AG09309 (cell line): ENCODE results near the gene SLC5A4.

Source experiments
- DNase-seq: peaks from one replicate; pipeline ENCODE4 v3.0.0-alpha.2; 2010; ENCODE audit warnings: low read depth
- H3K4me3 ChIP-seq: 2 replicates; pipeline ENCODE4 v1.5.1; 2011; ENCODE audit warnings: mild to moderate bottlenecking, low read depth, low read length, moderate library complexity; ENCODE audit not compliant: control insufficient read depth
- TF ChIP-seq, protein P1 (sequence below): IDR thresholded peaks from 2 replicates; pipeline ENCODE4 v1.5.1; 2011; ENCODE audit warnings: mild to moderate bottlenecking, low read depth, low read length, inconsistent platforms; ENCODE audit not compliant: insufficient read depth, control insufficient read depth; ENCODE audit errors: missing control alignments

SLC5A4 gene

DNA sequence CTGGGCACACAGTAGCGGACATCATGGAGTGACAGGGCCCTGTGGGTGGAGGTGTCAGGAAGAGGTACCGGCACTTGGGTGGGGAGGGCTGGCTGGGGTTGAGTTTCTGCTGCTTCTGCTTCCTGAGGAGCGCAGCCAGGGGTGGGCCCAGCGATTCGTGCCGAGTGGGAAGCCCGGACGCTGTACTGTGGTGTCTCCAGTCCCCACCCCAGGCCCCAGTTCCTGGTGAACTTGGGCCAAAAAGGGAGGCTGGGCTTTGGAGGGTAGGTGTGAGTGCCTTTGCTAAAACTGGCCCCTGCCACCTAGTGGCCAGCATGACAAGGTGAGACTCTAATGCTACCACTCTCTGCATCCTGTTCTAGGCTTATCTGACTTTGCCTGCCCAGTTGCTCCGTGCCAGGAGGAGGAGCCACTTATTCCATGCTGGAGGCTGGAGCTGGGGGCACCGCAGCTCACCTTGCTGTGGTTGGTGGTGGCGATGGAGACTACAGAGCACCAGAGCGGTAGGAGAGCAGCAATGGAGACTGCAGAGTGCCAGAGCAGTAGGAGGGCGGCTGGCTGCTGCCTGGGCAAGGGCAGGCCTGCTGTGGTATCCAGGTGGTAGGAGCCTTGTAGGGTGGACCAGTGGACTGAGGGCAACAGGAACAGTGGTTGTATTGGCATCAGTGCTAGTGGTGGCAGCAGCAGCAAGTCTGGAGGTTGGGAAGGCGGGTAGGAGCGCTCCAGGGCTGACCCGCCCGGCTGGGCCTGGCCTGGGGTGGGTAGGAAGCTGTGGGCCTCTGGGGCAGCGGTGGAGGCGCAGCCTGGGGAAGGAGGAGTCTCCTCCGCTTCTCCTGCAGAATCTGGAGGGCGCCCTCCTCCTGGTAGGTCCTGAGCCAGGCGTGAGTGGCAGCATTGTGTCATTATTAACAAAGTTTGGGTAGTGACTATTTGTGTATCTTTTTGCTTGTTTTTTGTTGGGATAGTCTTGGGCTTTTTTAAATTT is 48.1 kb downstream of the SLC5A4 start:
- H3K4me3 ChIP-seq = no peak overlapping the region
- no peak for DNase-seq
- TF ChIP-seq, protein P1, sequence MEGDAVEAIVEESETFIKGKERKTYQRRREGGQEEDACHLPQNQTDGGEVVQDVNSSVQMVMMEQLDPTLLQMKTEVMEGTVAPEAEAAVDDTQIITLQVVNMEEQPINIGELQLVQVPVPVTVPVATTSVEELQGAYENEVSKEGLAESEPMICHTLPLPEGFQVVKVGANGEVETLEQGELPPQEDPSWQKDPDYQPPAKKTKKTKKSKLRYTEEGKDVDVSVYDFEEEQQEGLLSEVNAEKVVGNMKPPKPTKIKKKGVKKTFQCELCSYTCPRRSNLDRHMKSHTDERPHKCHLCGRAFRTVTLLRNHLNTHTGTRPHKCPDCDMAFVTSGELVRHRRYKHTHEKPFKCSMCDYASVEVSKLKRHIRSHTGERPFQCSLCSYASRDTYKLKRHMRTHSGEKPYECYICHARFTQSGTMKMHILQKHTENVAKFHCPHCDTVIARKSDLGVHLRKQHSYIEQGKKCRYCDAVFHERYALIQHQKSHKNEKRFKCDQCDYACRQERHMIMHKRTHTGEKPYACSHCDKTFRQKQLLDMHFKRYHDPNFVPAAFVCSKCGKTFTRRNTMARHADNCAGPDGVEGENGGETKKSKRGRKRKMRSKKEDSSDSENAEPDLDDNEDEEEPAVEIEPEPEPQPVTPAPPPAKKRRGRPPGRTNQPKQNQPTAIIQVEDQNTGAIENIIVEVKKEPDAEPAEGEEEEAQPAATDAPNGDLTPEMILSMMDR = peak; percentile 58

DNA sequence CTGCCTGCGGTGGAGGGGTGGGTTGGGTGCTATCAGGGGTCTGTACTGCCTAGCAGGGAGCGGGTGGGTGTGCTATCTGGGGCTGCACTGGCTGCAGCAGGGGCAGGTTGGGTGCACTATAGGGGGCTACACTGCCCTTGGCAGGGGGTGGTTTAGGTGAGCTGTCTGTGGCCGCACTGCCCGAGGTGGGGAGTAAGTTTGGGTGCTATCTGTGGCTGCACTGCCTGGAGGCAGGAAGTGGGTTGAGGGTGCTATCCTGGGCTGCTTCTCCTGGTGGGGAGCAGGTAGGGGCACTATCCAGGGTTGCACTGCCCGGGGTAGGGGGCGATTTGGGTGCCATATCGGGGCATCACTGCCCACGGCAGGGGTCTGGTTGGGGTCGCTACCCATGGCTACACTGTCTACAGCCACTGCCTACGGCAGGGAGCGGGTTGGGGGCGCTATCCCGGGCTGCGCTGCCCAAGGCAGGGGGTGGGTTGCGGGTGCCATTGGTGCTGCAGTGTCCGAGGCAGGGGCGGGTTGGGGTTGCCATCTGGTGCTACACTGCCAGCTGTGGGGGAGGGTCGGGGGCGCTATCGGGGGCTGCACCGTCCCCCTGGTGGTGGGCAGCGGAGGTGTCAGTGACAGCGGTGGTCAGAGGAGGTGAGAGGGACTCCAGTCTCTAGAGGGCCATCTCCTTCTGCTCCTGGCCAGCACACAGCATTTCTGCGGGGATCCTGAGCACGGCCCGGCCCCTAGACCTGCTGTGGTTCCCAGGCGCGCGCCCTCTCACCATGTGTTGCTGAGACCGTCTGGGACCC is 49.0 kb downstream of the SLC5A4 start:
- no peak for DNase-seq
- TF ChIP-seq, protein P1 = no peak
- H3K4me3 ChIP-seq = no peak overlapping the region

DNA sequence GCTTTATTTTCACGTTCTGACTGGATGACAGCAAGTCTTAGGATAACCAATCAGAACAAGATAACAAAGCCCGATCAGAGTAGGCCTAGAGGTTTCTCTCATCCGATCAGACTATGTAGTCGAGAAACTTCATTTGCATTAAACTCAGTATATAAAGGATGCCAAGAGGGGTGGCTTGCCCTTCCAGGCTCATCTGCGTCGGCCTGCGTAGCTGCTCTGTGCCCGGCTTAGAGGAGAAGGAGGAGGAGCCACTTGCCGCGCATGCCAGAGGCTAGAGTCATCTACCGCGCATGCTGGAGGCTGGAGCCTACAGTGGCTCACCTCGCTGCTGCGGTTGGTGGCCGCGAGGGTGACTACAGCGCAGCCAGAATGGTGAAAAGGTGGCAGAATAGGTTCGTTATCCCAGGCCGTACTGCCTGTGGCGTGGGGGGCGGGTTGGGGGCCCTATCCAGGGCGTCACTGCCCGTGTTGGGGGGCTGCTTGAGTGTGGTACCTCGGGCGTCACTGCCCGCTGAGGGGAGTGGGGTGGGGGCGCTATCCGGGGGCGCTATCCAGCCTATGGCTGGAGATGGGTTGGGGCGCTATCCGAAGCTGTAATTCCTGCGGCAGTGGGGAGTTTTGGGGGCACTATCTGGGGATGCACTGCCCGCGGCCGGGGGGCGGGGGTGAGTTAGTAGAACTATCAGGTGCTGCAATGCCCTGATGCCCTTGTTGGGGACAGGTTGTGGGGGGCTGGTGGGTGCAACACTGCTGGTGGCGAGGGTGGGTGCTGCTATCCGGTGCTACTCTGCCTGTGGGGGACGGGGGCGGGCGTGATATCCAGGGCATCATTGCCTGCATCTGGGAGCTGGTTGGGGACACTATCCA is 50.1 kb downstream of the SLC5A4 start, which contains the start of gene RFPL2:
TSS of gene RFPL2 (minus strand) at position 218 of the 867 bp plus-strand sequence. CDS start 2,622 bp downstream, outside the sequence.
- TF ChIP-seq, protein P1 = no peak
- H3K4me3 ChIP-seq = no peak within 1 kb of the TSS
- no peak for DNase-seq

DNA sequence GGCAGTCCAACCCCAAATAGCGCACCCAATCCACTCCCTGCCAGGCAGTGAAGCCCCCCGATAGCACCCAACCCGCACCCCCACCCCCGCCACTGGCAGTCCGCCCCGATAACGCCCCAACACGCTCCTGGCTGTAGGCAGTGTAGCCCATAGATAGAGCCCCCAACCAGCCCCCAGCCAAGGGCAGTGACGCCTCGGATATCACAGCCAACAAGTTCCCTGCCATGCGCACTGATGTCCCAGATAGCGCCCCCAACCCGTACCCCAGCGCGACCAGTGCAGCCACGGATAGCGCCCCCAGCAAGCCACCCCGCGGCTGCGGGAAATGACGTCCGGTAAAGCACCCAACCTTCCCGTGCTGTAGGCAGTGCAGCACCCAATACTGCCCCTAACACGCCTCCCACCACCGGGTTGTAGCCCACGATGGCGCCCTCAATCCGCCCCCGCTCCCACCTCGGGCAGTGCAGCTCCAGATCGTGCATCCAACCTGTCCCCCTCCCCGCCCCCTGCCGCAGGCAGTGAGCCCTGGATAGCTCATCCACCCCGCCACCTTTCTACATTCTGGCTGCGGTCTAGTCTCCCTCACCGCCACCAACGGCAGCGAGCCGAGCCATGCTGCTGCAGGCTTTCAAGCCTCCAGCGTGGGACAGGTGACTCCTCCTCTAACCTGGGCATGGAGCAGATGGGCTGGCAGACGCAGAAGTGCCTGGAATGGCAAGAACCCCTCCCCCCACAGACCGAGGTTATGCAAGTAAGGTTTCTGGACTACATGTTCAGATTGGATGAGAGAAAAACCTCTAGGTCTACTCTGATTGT is 50.9 kb downstream of the SLC5A4 start:
- H3K4me3 ChIP-seq = no peak overlapping the region
- DNase-seq = no peak

DNA sequence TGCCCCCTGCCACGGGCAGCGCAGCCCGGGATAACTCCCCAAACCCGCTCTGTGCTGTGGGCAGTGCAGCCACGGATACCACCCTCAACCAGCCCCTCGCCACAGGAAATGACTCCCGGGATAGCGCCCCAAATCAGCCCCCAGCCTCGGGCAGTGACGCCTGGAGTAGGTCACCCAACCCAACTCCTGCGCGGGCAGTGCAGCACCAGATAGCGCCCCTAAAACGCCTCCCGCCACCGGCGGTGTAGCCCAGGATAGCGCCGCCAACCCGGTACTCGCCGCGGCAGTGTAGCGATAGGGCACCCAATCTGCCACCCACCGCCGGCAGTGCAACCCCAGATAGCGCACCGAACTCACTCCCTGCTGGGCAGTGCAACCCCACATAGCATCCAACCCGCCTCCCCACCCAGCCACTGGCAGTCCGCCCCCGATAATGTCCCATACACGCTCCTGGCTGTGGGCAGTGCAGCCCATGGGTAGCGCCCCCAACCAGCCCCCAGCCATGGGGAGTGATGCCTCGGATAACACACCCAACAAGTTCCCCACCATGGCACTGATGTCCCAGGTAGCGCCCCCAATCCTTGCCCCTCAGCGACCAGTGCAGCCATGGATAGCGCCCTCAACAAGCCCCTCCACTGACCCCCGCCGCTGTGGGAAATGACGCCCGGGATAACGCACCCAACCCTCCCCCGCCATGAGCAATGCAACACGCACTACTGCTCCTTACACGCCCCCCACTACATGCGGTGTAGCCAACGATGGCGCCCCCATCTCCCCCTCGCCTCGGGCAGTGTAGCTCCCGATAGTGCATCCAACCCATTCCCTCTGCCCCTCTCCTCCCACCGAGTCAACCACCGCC is 51.7 kb downstream of the SLC5A4 start:
- TF ChIP-seq, protein P1 = no peak
- no peak overlapping the region for H3K4me3 ChIP-seq
- DNase-seq = no peak

More for the DNA sequence above, 50.9 kb downstream of the SLC5A4 start:
- TF ChIP-seq, protein P1 = no peak
